DND-41 (cell line): ENCODE measurements around the gene TMED1.

Experiments
- EZH2 ChIP-seq: IDR thresholded peaks from 3 replicates; pipeline ENCODE4 v1.6.1; 2012; ENCODE audit warnings: borderline replicate concordance, low read depth, mild to moderate bottlenecking, moderate library complexity, low read length, inconsistent platforms; ENCODE audit not compliant: severe bottlenecking
- TF ChIP-seq, protein P1 (sequence below): IDR thresholded peaks from 2 replicates; pipeline ENCODE4 v1.5.1; 2012; ENCODE audit warnings: borderline replicate concordance, low read length, moderate library complexity, mild to moderate bottlenecking; ENCODE audit not compliant: poor library complexity, severe bottlenecking; ENCODE audit errors: extremely low read depth

DNA sequence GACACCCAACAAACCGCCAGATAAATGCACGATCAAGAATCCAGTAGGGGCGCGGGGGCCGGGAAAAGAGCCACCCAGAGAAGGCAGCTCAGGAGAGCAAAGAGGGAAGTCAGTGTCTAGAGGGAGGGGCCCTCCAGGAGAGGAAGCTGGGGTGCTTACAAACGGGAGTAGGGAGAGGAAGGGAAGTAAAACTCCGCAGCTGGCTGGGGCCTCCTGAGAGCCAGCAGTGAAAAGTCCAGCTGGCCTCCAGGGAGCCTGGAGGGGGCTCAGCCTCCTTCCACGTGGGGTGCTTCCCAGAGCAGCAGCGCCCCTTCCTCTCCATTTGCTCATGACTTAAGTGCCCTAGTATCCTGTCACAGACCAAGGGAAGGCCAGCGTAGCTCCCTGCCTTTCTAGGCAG is 51.8 kb downstream of the TMED1 start:
- TF ChIP-seq, protein P1, sequence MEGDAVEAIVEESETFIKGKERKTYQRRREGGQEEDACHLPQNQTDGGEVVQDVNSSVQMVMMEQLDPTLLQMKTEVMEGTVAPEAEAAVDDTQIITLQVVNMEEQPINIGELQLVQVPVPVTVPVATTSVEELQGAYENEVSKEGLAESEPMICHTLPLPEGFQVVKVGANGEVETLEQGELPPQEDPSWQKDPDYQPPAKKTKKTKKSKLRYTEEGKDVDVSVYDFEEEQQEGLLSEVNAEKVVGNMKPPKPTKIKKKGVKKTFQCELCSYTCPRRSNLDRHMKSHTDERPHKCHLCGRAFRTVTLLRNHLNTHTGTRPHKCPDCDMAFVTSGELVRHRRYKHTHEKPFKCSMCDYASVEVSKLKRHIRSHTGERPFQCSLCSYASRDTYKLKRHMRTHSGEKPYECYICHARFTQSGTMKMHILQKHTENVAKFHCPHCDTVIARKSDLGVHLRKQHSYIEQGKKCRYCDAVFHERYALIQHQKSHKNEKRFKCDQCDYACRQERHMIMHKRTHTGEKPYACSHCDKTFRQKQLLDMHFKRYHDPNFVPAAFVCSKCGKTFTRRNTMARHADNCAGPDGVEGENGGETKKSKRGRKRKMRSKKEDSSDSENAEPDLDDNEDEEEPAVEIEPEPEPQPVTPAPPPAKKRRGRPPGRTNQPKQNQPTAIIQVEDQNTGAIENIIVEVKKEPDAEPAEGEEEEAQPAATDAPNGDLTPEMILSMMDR: no peak
- TF ChIP-seq EZH2: no peak
